ENCODE results near the gene SIRT1. TPM values are rescaled to one million over a fixed set of nuclear protein-coding genes. Genes with fewer than 3 reads are reported as not detected.
A peak's percentile ranks its signal among the peaks of the same experiment; 100 is the strongest.
"Not testable (repeated sequence)": the region's sequence is repeated elsewhere in the genome, so short reads cannot be mapped to it uniquely, and the experiment has no call there.

The SIRT1 gene
- 10 to 100 TPM in 7 of 8 experiments, 1 to 10 TPM in 1; 6.1 to 23.9 (median 18.6) TPM for total RNA-seq

DNA sequence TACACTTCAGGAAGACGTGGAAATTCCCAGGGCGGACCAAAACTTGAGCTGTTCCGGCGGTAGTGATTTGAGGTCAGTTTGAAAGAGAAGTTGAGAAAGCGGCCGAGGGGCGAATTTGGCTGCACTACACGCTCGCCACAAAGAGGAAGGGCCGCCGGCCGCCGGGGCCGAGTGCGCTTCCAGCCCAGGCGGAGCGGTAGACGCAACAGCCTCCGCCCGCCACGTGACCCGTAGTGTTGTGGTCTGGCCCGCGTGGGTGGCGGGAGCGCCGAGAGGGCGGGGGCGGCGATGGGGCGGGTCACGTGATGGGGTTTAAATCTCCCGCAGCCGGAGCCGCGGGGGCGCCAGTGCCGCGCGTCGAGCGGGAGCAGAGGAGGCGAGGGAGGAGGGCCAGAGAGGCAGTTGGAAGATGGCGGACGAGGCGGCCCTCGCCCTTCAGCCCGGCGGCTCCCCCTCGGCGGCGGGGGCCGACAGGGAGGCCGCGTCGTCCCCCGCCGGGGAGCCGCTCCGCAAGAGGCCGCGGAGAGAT, at the start of gene SIRT1:
Gene SIRT1 (plus strand): TSS at position 344 of the 529 bp plus-strand sequence. CDS start 66 bp downstream, at position 410.
- 0 to 10% (median 1%) methylated on average over 1 to 13 of the region's 62 CpGs; no CpG with 5 or more reads in 4 of the 10 experiments for WGBS, 10 experiments
- H3K4me3 ChIP-seq = peak within 1 kb of the TSS; percentile 56 to 84 (median 74)
- in situ Hi-C loops (cut with MboI; ENCODE audit: low pct_unique_long_range_greater_than_20kb in 2 of 9, low sequenced_read_pairs in 9 of 9, unreplicated experiment in 9 of 9) = no loop called here
- peaks cover 0 to 8% of the 10 kb centered on the region in 2 donors for H3K4me1 ChIP-seq (replicated peaks in 1 of 2)
- peak; percentile 81 to 92 (median 89) for ATAC-seq (replicated peaks in 6 of 8)
- peak within 1 kb of the TSS; percentile 96 to 97 for H3K27ac ChIP-seq

DNA sequence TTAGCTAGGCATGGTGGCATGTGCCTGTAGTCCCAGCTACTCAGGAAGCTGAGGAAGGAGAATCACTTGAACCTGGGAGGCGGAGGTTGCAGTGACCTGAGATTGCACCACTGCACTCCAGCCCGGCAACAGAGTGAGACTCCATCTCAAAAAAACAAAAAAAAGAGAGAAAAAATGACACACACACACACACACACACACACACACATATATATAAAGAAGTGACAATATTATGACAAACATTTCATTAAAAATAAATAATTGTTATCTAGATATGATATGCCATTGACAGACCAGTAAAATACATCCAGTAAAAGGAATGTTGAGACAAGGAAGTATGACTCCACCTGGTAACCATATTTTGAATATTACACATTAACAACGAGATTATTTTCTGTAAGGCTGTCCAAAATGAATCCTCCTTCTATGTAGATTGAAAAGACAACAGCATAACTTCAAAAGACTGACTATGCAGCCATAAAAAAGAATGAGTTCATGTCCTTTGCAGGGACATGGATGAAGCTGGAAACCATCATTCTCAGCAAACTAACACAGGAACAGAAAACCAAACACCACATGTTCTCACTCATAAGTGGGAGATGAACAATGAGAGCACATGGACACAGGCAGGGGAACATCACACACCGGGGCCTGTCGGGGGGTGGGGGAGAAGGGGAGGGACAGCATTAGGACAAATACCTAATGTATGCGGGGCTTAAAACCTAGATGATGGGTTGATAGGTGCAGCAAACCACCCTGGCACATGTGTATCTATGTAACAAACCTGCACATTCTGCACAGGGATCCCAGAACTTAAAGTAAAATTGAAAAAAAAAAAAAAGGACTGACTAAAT, 48.7 kb upstream of the SIRT1 start:
- peak in 4 of 8 experiments; percentile 9 to 50 (median 34) for ATAC-seq (replicated peaks in 6 of 8)
- WGBS, 10 experiments = 31 to 100% (median 75%) methylated on average over 1 to 5 of the region's 6 CpGs; no CpG with 5 or more reads in 3 of the 10 experiments
- peak overlapping the region; percentile 32 to 53 (median 41) for H3K4me3 ChIP-seq
- H3K4me1 ChIP-seq (replicated peaks in 1 of 2); H3K27ac ChIP-seq; in situ Hi-C loops (cut with MboI; ENCODE audit: low pct_unique_long_range_greater_than_20kb in 2 of 9, low sequenced_read_pairs in 9 of 9, unreplicated experiment in 9 of 9): not testable (repeated sequence)

- Histone ChIP-seq H3K27ac (no peak overlapping the region), H3K4me3 (peak overlapping the region; percentile 32 to 53 (median 41)), H3K4me1 (replicated peaks in 1 of 2) (peaks cover 6 to 9% of the 10 kb centered on the region in 2 donors)
- in situ Hi-C loops (cut with MboI; ENCODE audit: low pct_unique_long_range_greater_than_20kb in 2 of 9, low sequenced_read_pairs in 9 of 9, unreplicated experiment in 9 of 9) = no loop called here
- no peak for ATAC-seq (replicated peaks in 6 of 8)
- 0 to 89% (median 72%) methylated on average over 2 of the region's 2 CpGs for WGBS, 10 experiments
Measured at GRCh38 chr10:67836488-67836887, 48.0 kb upstream of the SIRT1 start.

DNA sequence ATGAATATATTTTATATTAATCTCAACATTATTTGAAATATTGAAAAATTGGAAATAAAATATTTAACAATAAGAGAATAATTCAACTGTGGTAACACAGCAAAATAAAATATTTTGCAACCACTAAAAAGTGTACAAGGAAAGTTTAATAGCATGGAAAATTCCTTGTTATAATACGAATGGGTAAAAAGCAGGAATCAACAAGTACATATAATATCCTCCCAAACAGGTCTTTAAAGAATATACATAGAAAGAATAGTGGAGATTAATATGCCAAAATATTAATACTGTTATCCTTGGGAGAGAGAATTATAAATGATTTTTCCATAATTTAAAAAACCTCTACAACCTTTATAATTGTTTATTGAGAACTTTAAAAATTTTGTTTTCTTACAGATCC, 47.5 kb upstream of the SIRT1 start:
- ATAC-seq (replicated peaks in 6 of 8) = no peak
- Histone ChIP-seq H3K4me3 (peak overlapping the region; percentile 32 to 53 (median 41)), H3K4me1 (replicated peaks in 1 of 2) (peaks cover 6 to 9% of the 10 kb centered on the region in 2 donors), H3K27ac (no peak overlapping the region)
- WGBS, 10 experiments = 0 to 100% (median 67%) methylated on average over 1 of the region's 1 CpG
- in situ Hi-C loops (cut with MboI; ENCODE audit: low pct_unique_long_range_greater_than_20kb in 2 of 9, low sequenced_read_pairs in 9 of 9, unreplicated experiment in 9 of 9) = no loop called here

GRCh38 chr10:67837541-67838314, 46.7 kb upstream of the SIRT1 start, which contains the start of gene DNAJC12:
Gene DNAJC12, minus strand, starts transcription at chr10:67838188. Its CDS starts 177 bp downstream, at chr10:67838011.
- ATAC-seq (replicated peaks in 6 of 8) = peak; percentile 96 to 100 (median 100)
- 0 to 54% (median 33%) methylated on average over 3 to 5 of the region's 5 CpGs; no CpG with 5 or more reads in 1 of the 10 experiments for WGBS, 10 experiments
- in situ Hi-C loops (cut with MboI; ENCODE audit: low pct_unique_long_range_greater_than_20kb in 2 of 9, low sequenced_read_pairs in 9 of 9, unreplicated experiment in 9 of 9) = no loop called here
- peak within 1 kb of the TSS; percentile 32 to 53 (median 41) for H3K4me3 ChIP-seq
- no peak within 1 kb of the TSS for H3K27ac ChIP-seq
- peaks cover 6 to 9% of the 10 kb centered on the region in 2 donors for H3K4me1 ChIP-seq (replicated peaks in 1 of 2)

GRCh38 chr10:67839511-67839910, 44.9 kb upstream of the SIRT1 start:
- H3K4me3 ChIP-seq; ATAC-seq (replicated peaks in 6 of 8); in situ Hi-C loops (cut with MboI; ENCODE audit: low pct_unique_long_range_greater_than_20kb in 2 of 9, low sequenced_read_pairs in 9 of 9, unreplicated experiment in 9 of 9); H3K27ac ChIP-seq; H3K4me1 ChIP-seq (replicated peaks in 1 of 2): not testable (repeated sequence)
- 83 to 98% (median 93%) methylated on average over 5 to 10 of the region's 12 CpGs; no CpG with 5 or more reads in 2 of the 10 experiments for WGBS, 10 experiments

DNA sequence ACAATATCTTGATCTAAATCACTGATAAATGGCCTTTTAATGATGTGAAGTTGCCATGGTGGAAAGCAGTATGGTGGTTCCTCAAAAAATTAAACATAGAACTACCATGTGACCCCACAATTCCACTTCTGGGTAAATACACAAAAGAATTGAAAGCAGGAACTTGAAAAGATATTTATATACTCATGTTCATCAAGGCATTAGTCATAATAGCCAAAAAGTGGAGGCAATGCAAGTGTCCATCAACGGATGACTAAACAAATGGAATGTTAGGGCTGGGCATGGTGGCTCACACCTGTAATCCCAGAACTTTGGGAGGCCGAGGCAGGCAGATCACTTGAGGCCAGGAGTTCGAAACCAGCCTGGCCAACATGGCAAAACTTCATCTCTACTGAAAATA, 44.5 kb upstream of the SIRT1 start:
- WGBS, 10 experiments = 50 to 100% (median 93%) methylated on average over 1 to 3 of the region's 3 CpGs; no CpG with 5 or more reads in 2 of the 10 experiments
- no peak for ATAC-seq (replicated peaks in 6 of 8)

DNA sequence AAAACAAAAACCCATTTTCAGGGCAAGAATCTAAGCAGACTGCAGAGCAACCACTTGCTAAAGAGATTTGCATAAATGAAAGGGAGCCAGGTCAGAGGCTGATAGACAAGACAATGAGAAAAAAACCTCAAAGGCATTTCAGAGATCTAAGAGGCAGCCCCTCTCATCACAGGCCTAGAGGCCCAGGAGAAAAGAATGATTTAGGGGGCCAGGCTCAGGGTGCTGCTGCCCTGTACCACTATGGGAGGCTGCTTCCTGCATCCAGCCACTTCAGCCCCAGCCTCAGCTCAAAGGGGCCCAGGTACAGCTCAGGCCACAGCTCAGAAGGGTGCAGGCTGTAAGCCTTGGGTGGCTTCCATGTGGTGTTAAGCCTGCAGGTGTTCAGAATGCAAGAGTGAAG, 42.7 kb upstream of the SIRT1 start:
- in situ Hi-C loops (cut with MboI; ENCODE audit: low pct_unique_long_range_greater_than_20kb in 2 of 9, low sequenced_read_pairs in 9 of 9, unreplicated experiment in 9 of 9) = no loop called here
- Histone ChIP-seq H3K27ac (no peak overlapping the region), H3K4me1 (replicated peaks in 1 of 2) (no peaks in the 10 kb centered on the region), H3K4me3 (no peak overlapping the region)
- ATAC-seq (replicated peaks in 6 of 8) = no peak

More for the DNA sequence above, 44.5 kb upstream of the SIRT1 start:
- in situ Hi-C loops (cut with MboI; ENCODE audit: low pct_unique_long_range_greater_than_20kb in 2 of 9, low sequenced_read_pairs in 9 of 9, unreplicated experiment in 9 of 9) = no loop called here
- Histone ChIP-seq H3K4me3 (no peak overlapping the region), H3K27ac (no peak overlapping the region), H3K4me1 (replicated peaks in 1 of 2) (peaks cover 6 to 8% of the 10 kb centered on the region in 2 donors)

DNA sequence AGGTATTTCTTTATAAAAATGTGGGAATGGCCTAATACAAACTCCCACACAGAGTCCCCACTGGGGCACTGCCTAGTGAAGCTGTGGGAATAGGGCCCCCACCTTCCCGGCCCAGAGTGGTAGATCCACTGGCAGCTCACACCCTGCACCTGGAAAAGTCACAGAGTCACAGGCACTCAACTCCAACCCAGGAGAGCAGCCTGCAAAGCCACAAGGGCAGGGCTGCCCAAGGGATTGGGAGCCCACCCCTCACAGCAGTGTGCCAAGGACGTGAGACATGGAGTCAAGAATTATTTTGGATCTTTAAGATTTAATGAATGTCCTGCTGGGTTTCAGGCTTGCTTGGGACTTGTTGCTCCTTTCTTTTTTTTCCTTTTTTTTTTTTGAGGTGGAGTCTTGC, 41.2 kb upstream of the SIRT1 start:
- WGBS, 10 experiments = 33 to 80% (median 80%) methylated on average over 1 to 2 of the region's 2 CpGs; no CpG with 5 or more reads in 7 of the 10 experiments
- Histone ChIP-seq H3K27ac (no peak overlapping the region), H3K4me3 (no peak overlapping the region), H3K4me1 (replicated peaks in 1 of 2) (no peaks in the 10 kb centered on the region)
- no peak for ATAC-seq (replicated peaks in 6 of 8)
- in situ Hi-C loops (cut with MboI; ENCODE audit: low pct_unique_long_range_greater_than_20kb in 2 of 9, low sequenced_read_pairs in 9 of 9, unreplicated experiment in 9 of 9) = no loop called here

DNA sequence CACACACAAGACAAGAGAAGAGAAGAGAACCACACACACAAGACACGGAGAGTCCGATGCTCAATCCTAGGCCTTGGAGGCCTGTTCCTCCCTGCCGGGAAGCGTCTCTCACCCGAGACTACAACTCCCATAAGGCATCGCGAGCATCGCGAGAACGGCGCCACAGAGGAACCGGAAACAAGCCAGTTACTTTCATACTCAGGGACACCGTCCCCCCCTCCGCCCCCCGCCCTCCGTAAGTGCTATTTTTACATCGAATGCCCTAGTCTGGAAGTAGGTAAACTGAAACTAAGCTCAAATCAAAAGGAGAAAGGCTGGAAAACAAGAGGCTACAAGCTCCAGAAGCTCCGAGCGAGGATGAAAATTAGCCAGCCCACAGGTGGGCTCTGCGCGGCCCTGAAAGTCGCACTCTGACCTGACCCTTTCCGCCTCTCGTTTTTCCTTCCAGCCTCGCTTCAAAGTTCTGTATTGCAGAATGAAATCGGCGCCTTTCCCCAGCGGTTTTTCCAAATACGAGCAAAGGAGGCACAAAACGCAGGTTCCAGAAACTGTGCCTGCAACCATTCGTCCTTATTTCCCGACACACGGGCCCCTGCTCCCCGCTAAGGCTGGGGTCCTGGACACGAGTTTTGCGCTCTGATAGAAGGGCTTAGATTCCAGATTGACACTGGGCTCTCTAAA, 35.0 kb upstream of the SIRT1 start:
- Histone ChIP-seq H3K27ac (peak overlapping the region; percentile 68 to 91), H3K4me1 (replicated peaks in 1 of 2) (peaks cover 4% of the 10 kb centered on the region in 2 donors), H3K4me3 (peak overlapping the region; percentile 48 to 79 (median 60))
- ATAC-seq (replicated peaks in 6 of 8) = peak; percentile 92 to 100 (median 99)
- in situ Hi-C loops (cut with MboI; ENCODE audit: low pct_unique_long_range_greater_than_20kb in 2 of 9, low sequenced_read_pairs in 9 of 9, unreplicated experiment in 9 of 9) = loop anchor here in 5 of 9 experiments (25.0 kb wide), 3 partner anchors 313 to 488 kb away; partner anchors contain the start of genes HNRNPH3 (in 2 of the 5) and PBLD (in 2 of the 5)
- WGBS, 10 experiments = 0 to 20% (median 6%) methylated on average over 3 to 20 of the region's 36 CpGs; no CpG with 5 or more reads in 3 of the 10 experiments

DNA sequence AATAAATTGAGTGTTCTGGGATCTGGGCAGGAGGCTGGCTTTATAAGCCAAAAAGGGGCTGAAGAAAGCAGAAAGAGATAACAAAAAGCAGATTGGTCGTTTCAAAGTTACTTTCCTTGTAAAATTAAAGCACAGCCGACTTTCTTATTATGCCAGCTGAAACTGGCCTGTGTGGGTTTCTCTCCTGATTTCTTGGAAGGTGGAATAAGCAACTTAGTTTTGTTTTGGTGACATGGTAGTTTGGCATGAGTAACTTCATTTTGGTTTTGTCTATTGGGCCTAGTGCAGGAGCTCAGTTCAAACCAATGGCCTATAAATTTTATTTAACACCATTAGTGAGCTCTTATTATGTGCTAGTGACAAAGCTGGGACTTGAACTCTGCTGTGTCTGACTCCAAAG, 33.3 kb upstream of the SIRT1 start:
- no peak overlapping the region for H3K27ac ChIP-seq
- peaks cover 4% of the 10 kb centered on the region in 2 donors for H3K4me1 ChIP-seq (replicated peaks in 1 of 2)
- H3K4me3 ChIP-seq = no peak overlapping the region
- no peak for ATAC-seq (replicated peaks in 6 of 8)
- in situ Hi-C loops (cut with MboI; ENCODE audit: low pct_unique_long_range_greater_than_20kb in 2 of 9, low sequenced_read_pairs in 9 of 9, unreplicated experiment in 9 of 9) = loop anchor here in 5 of 9 experiments (25.0 kb wide), 3 partner anchors 311 to 486 kb away; partner anchors contain the start of genes HNRNPH3 (in 2 of the 5) and PBLD (in 2 of the 5)
- 33 to 100% (median 86%) methylated on average over 1 to 2 of the region's 2 CpGs; no CpG with 5 or more reads in 1 of the 10 experiments for WGBS, 10 experiments

GRCh38 chr10:67852761-67853160, 31.7 kb upstream of the SIRT1 start:
- ATAC-seq (replicated peaks in 6 of 8) = no peak
- Histone ChIP-seq H3K4me3 (no peak overlapping the region), H3K27ac (no peak overlapping the region), H3K4me1 (replicated peaks in 1 of 2) (peaks cover 4% of the 10 kb centered on the region in 2 donors)
- in situ Hi-C loops (cut with MboI; ENCODE audit: low pct_unique_long_range_greater_than_20kb in 2 of 9, low sequenced_read_pairs in 9 of 9, unreplicated experiment in 9 of 9) = loop anchor here in 5 of 9 experiments (25.0 kb wide), 3 partner anchors 310 to 485 kb away; partner anchors contain the start of genes HNRNPH3 (in 2 of the 5) and PBLD (in 2 of the 5)
- WGBS, 10 experiments = 13 to 100% (median 97%) methylated on average over 1 to 5 of the region's 5 CpGs; no CpG with 5 or more reads in 2 of the 10 experiments

Data from motor neuron (in vitro differentiated cells).